H1 (cell line): ENCODE data around the gene FCRL6. TPM values are rescaled to one million over a fixed set of nuclear protein-coding genes. Genes with fewer than 3 reads are reported as not detected.

Experiments used
- CTCF ChIA-PET: fragments of 300-600 bp; sonication (Branson Sonifier 250); formaldehyde crosslinking; loops from one replicate; lab custom pipeline; 2021; ENCODE audit not compliant: partially characterized antibody; lab: Charles Lee
- POLR2A ChIA-PET: fragments of 300-600 bp; sonication (Branson Sonifier 250); formaldehyde crosslinking; loops from one replicate; lab custom pipeline; 2021; ENCODE audit warnings: inconsistent platforms; ENCODE audit not compliant: partially characterized antibody; lab: Charles Lee
- DNase-seq, 2 experiments: peaks; one replicate each; pipeline versions ENCODE4 v3.0.0 to v3.0.0-alpha.2; 2010 to 2022; ENCODE audit warnings: low spot score in 2 of 2, low read depth in 1 of 2, mixed read lengths in 1 of 2
- FAIRE-seq: peaks from 2 replicates; lab custom pipeline; 2011; peaks lifted over from hg19 to GRCh38; lab: Jason Lieb, UNC
- H2AFZ ChIP-seq: 2 replicates; pipeline ENCODE4 v1.8.1; 2012; ENCODE audit warnings: low read length, inconsistent platforms
- H2AK5ac ChIP-seq: 2 replicates; pipeline ENCODE4 v1.6.1; 2013; ENCODE audit warnings: low read depth, low read length
- H2BK120ac ChIP-seq: replicated peaks from 2 replicates; pipeline ENCODE3; 2013; ENCODE audit warnings: low read depth, low read length, inconsistent platforms
- H2BK12ac ChIP-seq: 2 replicates; pipeline ENCODE4 v1.6.1; 2013; ENCODE audit warnings: low read depth, low read length
- H2BK15ac ChIP-seq: 2 replicates; pipeline ENCODE4 v1.6.1; 2013; ENCODE audit warnings: low read length
- H2BK20ac ChIP-seq: 2 replicates; pipeline ENCODE4 v1.6.1; 2013; ENCODE audit warnings: low read length
- H2BK5ac ChIP-seq: 2 replicates; pipeline ENCODE4 v1.6.1; 2013; ENCODE audit warnings: low read depth, low read length
- H3K14ac ChIP-seq: 2 replicates; pipeline ENCODE4 v1.6.1; 2013; ENCODE audit warnings: inconsistent platforms; ENCODE audit not compliant: insufficient read length
- H3K18ac ChIP-seq: 2 replicates; pipeline ENCODE4 v1.6.1; 2013; ENCODE audit warnings: low read length; ENCODE audit errors: extremely low read depth
- H3K23ac ChIP-seq: 2 replicates; pipeline ENCODE4 v1.6.1; 2013; ENCODE audit warnings: inconsistent platforms; ENCODE audit not compliant: insufficient read length
- H3K23me2 ChIP-seq: 2 replicates; pipeline ENCODE4 v1.6.1; 2013; ENCODE audit warnings: low read depth, low read length
- H3K27ac ChIP-seq: 2 replicates; pipeline ENCODE4 v1.6.1; 2011; ENCODE audit warnings: low read depth, low read length, inconsistent platforms
- H3K27me3 ChIP-seq, 4 experiments: replicated peaks in 1 of 4; 1 replicate in 1 of 4; 2 replicates in 3 of 4; pipeline versions ENCODE4 v1.6.1 to v1.8.1; 2011 to 2013; ENCODE audit warnings: low read length in 3 of 4, mild to moderate bottlenecking in 3 of 4, inconsistent platforms in 2 of 4, mixed read lengths in 2 of 4, moderate library complexity in 1 of 4; ENCODE audit not compliant: control insufficient read depth in 3 of 4, insufficient read depth in 3 of 4; ENCODE audit errors: extremely low read depth in 1 of 4
- H3K36me3 ChIP-seq, 4 experiments: 2 replicates each; pipeline versions ENCODE4 v1.6.1 to v1.8.1; 2011 to 2013; ENCODE audit warnings: mild to moderate bottlenecking in 4 of 4, low read length in 3 of 4, moderate library complexity in 2 of 4, control low read depth in 1 of 4, inconsistent platforms in 1 of 4; ENCODE audit not compliant: insufficient read depth in 4 of 4, control insufficient read depth in 2 of 4
- H3K4ac ChIP-seq: replicated peaks from 2 replicates; pipeline ENCODE3; 2013; ENCODE audit warnings: low read length, low read depth, mixed read lengths, inconsistent platforms; ENCODE audit not compliant: insufficient read length
- H3K4me1 ChIP-seq, 4 experiments: replicated peaks in 1 of 4; 1 replicate in 1 of 4; 2 replicates in 3 of 4; pipeline versions ENCODE4 v1.6.1 to v1.8.1; 2011 to 2013; ENCODE audit warnings: low read length in 3 of 4, inconsistent platforms in 2 of 4, mixed read lengths in 1 of 4; ENCODE audit not compliant: insufficient read depth in 4 of 4, control insufficient read depth in 3 of 4
- H3K4me2 ChIP-seq, 2 experiments: 2 replicates each; pipeline versions ENCODE4 v1.6.1 to v1.8.1; 2011 to 2013; ENCODE audit warnings: low read depth in 2 of 2, low read length in 2 of 2, control low read depth in 1 of 2, inconsistent platforms in 1 of 2, mild to moderate bottlenecking in 1 of 2; ENCODE audit not compliant: insufficient read depth in 1 of 2
- H3K4me3 ChIP-seq, 4 experiments: fragments of 200-600, 300-600 bp in 1 of 4; sonication (generic), shearing (Covaris generic), sonication (Bioruptor Twin) in 1 of 4; 2 replicates each; pipeline versions ENCODE4 v1.5.1 to v1.8.1; 2011 to 2016; ENCODE audit warnings: low read length in 4 of 4, low read depth in 3 of 4, control low read depth in 2 of 4, inconsistent platforms in 2 of 4, mild to moderate bottlenecking in 2 of 4, mixed read lengths in 1 of 4, moderate library complexity in 1 of 4; ENCODE audit not compliant: insufficient read depth in 2 of 4; ENCODE audit errors: extremely low read depth in 1 of 4
- H3K56ac ChIP-seq: replicated peaks from 2 replicates; pipeline ENCODE3; 2013; ENCODE audit warnings: low read depth, mild to moderate bottlenecking, mixed read lengths, low read length, inconsistent platforms; ENCODE audit not compliant: insufficient read length
- H3K79me1 ChIP-seq: 2 replicates; pipeline ENCODE4 v1.6.1; 2013; ENCODE audit warnings: low read depth, low read length, control low read depth
- H3K79me2 ChIP-seq, 2 experiments: 2 replicates each; pipeline versions ENCODE4 v1.6.1 to v1.8.1; 2012 to 2013; ENCODE audit warnings: low read length in 2 of 2, mild to moderate bottlenecking in 2 of 2, inconsistent platforms in 1 of 2; ENCODE audit not compliant: insufficient read depth in 2 of 2, control insufficient read depth in 1 of 2
- H3K9ac ChIP-seq, 4 experiments: replicated peaks in 1 of 4; 1 replicate in 1 of 4; 2 replicates in 3 of 4; pipeline versions ENCODE4 v1.6.1 to v1.8.1; 2011 to 2013; ENCODE audit warnings: low read depth in 3 of 4, low read length in 3 of 4, control low read depth in 2 of 4, mild to moderate bottlenecking in 2 of 4, moderate library complexity in 2 of 4, inconsistent platforms in 1 of 4; ENCODE audit errors: extremely low read depth in 1 of 4
- H3K9me3 ChIP-seq, 2 experiments: 2 replicates each; pipeline versions ENCODE4 v1.6.1 to v1.8.1; 2012 to 2013; ENCODE audit warnings: mild to moderate bottlenecking in 2 of 2, moderate library complexity in 2 of 2, control low read depth in 1 of 2, inconsistent platforms in 1 of 2, low read depth in 1 of 2, low read length in 1 of 2, mixed read lengths in 1 of 2; ENCODE audit not compliant: insufficient read depth in 2 of 2
- H4K20me1 ChIP-seq, 2 experiments: replicated peaks in 1 of 2; 2 replicates each; pipeline versions ENCODE3 to v1.8.1; 2011 to 2013; ENCODE audit warnings: inconsistent platforms in 2 of 2, low read length in 2 of 2, mild to moderate bottlenecking in 1 of 2; ENCODE audit not compliant: insufficient read depth in 2 of 2, control insufficient read depth in 1 of 2
- H4K5ac ChIP-seq: 2 replicates; pipeline ENCODE4 v1.6.1; 2013; ENCODE audit warnings: low read length, low read depth, mixed read lengths, inconsistent platforms; ENCODE audit not compliant: insufficient read length
- H4K8ac ChIP-seq: 2 replicates; pipeline ENCODE4 v1.8.0; 2013; ENCODE audit warnings: mild to moderate bottlenecking, moderate library complexity, low read length, inconsistent platforms; ENCODE audit not compliant: insufficient read depth; ENCODE audit errors: extremely low read depth
- H4K91ac ChIP-seq: replicated peaks from 2 replicates; pipeline ENCODE3; 2013; ENCODE audit warnings: low read length, mixed read lengths, inconsistent platforms; ENCODE audit not compliant: insufficient read length
- CHD1 ChIP-seq: IDR thresholded peaks from 2 replicates; pipeline ENCODE4 v1.6.1; 2012; ENCODE audit warnings: low read depth, low read length, improper control_type of control experiment
- KDM4A ChIP-seq: IDR thresholded peaks from one replicate; pipeline ENCODE4 v1.7.1; 2012; ENCODE audit warnings: low read depth, mild to moderate bottlenecking, moderate library complexity, low read length, inconsistent platforms; ENCODE audit not compliant: severe bottlenecking
- KDM5A ChIP-seq: fragments of 200-600 bp; IDR thresholded peaks from 2 replicates; pipeline ENCODE4 v1.7.1; 2012; ENCODE audit warnings: mild to moderate bottlenecking, low read length, inconsistent platforms, mixed read lengths
- TCF12 ChIP-seq: IDR thresholded peaks from 2 replicates; pipeline ENCODE4 v1.6.1; 2011; ENCODE audit warnings: low read depth, mild to moderate bottlenecking, low read length
- WGBS, 2 experiments: shearing (Covaris generic) in 1 of 2; methylation state at CpG; one replicate each; pipeline versions ENCODE4 v1.1.6 to v1.1.7; 2013 to 2015; ENCODE audit warnings: low lambda C conversion rate in 2 of 2, mixed read lengths in 2 of 2, inconsistent platforms in 1 of 2, low coverage in 1 of 2, missing lambda C conversion rate in 1 of 2; ENCODE audit not compliant: insufficient replicate concordance in 2 of 2, insufficient coverage in 1 of 2, insufficient read length in 1 of 2; ENCODE audit errors: extremely low coverage in 1 of 2, missing lambda C conversion rate in 1 of 2; 5-methylcytosine and 5-hydroxymethylcytosine counted together
- long read RNA-seq, 2 experiments: library from RNA in 1 of 2; library from capped mRNA in 1 of 2; stranded (forward); transcript quantifications; one replicate each; pipeline ENCODE4 v2.0.0, GENCODE V29; 2021; ENCODE audit warnings: inconsistent platforms in 1 of 2
- polyA minus RNA-seq, 3 experiments: library from RNA; depleted of rRNA, polyadenylated mRNA; stranded (reverse); fragments of >200 nt; gene quantifications; 1 replicate in 2 of 3; 2 replicates in 1 of 3; pipeline ENCODE4 v1.2.3, GENCODE V29; 2011
- polyA plus RNA-seq, 7 experiments: library from polyadenylated mRNA; depleted of rRNA in 3 of 7; stranded (reverse) in 5 of 7; unstranded in 2 of 7; fragments of >200 nt in 5 of 7; fragments of 200-250 nt in 2 of 7; gene quantifications; 1 replicate in 5 of 7; 2 replicates in 1 of 7; 4 replicates in 1 of 7; pipeline versions ENCODE4 v1.2.1 to v1.2.3, GENCODE V29; 2011 to 2013; ENCODE audit warnings: missing spikeins in 2 of 7, mixed read lengths in 2 of 7
- total RNA-seq: library from RNA; stranded (reverse); fragmentation: NEBNext Ultra II Directional; extraction: Animal tissue kit (Norgen Biotek cat#: 25700); gene quantifications from 2 replicates; pipeline ENCODE4 v1.2.1, GENCODE V29; 2021

FCRL6 gene, protein sequence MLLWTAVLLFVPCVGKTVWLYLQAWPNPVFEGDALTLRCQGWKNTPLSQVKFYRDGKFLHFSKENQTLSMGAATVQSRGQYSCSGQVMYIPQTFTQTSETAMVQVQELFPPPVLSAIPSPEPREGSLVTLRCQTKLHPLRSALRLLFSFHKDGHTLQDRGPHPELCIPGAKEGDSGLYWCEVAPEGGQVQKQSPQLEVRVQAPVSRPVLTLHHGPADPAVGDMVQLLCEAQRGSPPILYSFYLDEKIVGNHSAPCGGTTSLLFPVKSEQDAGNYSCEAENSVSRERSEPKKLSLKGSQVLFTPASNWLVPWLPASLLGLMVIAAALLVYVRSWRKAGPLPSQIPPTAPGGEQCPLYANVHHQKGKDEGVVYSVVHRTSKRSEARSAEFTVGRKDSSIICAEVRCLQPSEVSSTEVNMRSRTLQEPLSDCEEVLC
- not detected in 2 replicates for total RNA-seq
- polyA plus RNA-seq (2011; rRNA removed): 0.08 TPM in 1 of 2 replicates, not detected in the other
- not detected for polyA plus RNA-seq (2011; cell fraction: cytosol; rRNA removed)
- not detected for polyA plus RNA-seq (2011; cell fraction: nucleus; rRNA removed)
- polyA plus RNA-seq (2012, experiment 1 of 2): not detected in 4 replicates
- polyA plus RNA-seq (2012, experiment 2 of 2): not detected
- polyA plus RNA-seq (2013, experiment 1 of 2): not detected
- not detected for polyA plus RNA-seq (2013, experiment 2 of 2)
- polyA minus RNA-seq (2011; rRNA and poly(A)+ RNA removed): not detected in 2 replicates
- not detected for polyA minus RNA-seq (2011; cell fraction: cytosol; rRNA and poly(A)+ RNA removed)
- polyA minus RNA-seq (2011; cell fraction: nucleus; rRNA and poly(A)+ RNA removed): not detected
- long read RNA-seq, experiment 1: 0 reads
- long read RNA-seq, experiment 2: 0 reads

- no peak within 1 kb of the TSS for H4K8ac ChIP-seq
- WGBS, 2 experiments: 95% methylated on average over 8 of the region's 8 CpGs; no CpG with 5 or more reads in 1 of the 2 experiments
- no peaks in the 10 kb centered on the region for H3K27me3 ChIP-seq
- H3K23ac ChIP-seq: no peak within 1 kb of the TSS
- H3K4me3 ChIP-seq: no peak within 1 kb of the TSS
- H3K18ac ChIP-seq: no peak within 1 kb of the TSS
- no peaks in the 10 kb centered on the region for H3K79me1 ChIP-seq
- TF ChIP-seq KDM5A (no peak), CHD1 (no peak), TCF12 (no peak), KDM4A (no peak)
- no peaks in the 10 kb centered on the region for H3K9me3 ChIP-seq
- H3K4me2 ChIP-seq: no peak within 1 kb of the TSS
- no peaks in the 10 kb centered on the region for H4K20me1 ChIP-seq
- DNase-seq: no peak
- H2BK12ac ChIP-seq: no peak within 1 kb of the TSS
- no peak within 1 kb of the TSS for H3K9ac ChIP-seq
- H3K4me1 ChIP-seq: no peaks in the 10 kb centered on the region
- H2AK5ac ChIP-seq: no peak within 1 kb of the TSS
- H2BK20ac ChIP-seq: no peak within 1 kb of the TSS
- H2BK120ac ChIP-seq: no peak within 1 kb of the TSS
- no peak for FAIRE-seq
- no peaks in the 10 kb centered on the region for H3K79me2 ChIP-seq
- no peak within 1 kb of the TSS for H3K14ac ChIP-seq
- no peak within 1 kb of the TSS for H4K5ac ChIP-seq
- peaks cover 3% of the 10 kb centered on the region; the same call in 1 of the 2 replicates for H3K23me2 ChIP-seq
- no peak within 1 kb of the TSS for H4K91ac ChIP-seq
- no peak within 1 kb of the TSS for H3K27ac ChIP-seq
- H3K36me3 ChIP-seq: no peaks in the 10 kb centered on the region
- H2BK5ac ChIP-seq: no peak within 1 kb of the TSS
- H2AFZ ChIP-seq: no peak within 1 kb of the TSS
- H3K4ac ChIP-seq: no peak within 1 kb of the TSS
- H2BK15ac ChIP-seq: no peak within 1 kb of the TSS
- CTCF ChIA-PET: interaction anchor here (0.6 to 26.0 kb wide), 16 partner anchors 9 to 669 kb away, joined by 3 to 645 read pairs (median 4); partner anchors contain the start of gene SLAMF8
- no peak within 1 kb of the TSS for H3K56ac ChIP-seq
- POLR2A ChIA-PET: no interaction called here
Measured at GRCh38 chr1:159802111-159802510, at the start of gene FCRL6. FCRL6 (plus strand) TSS chr1:159802360; CDS start chr1:159802425, 65 bp downstream.
